PC-9 (cell line): Measurements from ENCODE around the gene RAB11A. TPM values are rescaled to one million over a fixed set of nuclear protein-coding genes. Genes with fewer than 3 reads are reported as not detected.

Experiments
- BruUV-seq: library from RNA; stranded (reverse); fragments of 400-500 nt; replicated peaks from 2 replicates; lab custom pipeline; 2021; lab: Mats Ljungman, UMichigan
- CTCF ChIA-PET: fragments of 300-600 bp; sonication (Branson Sonifier 250); formaldehyde crosslinking; loops from one replicate; lab custom pipeline; 2022; ENCODE audit warnings: antibody characterized with exemption; lab: Charles Lee
- POLR2A ChIA-PET: fragments of 300-600 bp; sonication (Branson Sonifier 250); formaldehyde crosslinking; loops from one replicate; lab custom pipeline; 2022; ENCODE audit warnings: antibody characterized with exemption; ENCODE audit not compliant: unreplicated experiment; lab: Charles Lee
- DNase-seq, 2 experiments: peaks; one replicate each; pipeline versions ENCODE4 v3.0.0 to v3.0.0-alpha.2; 2015 to 2022; ENCODE audit warnings: mixed read lengths in 1 of 2
- H2AFZ ChIP-seq: fragments of 200-600 bp; sonication (generic); 2 replicates; pipeline ENCODE4 v1.8.1; 2017; ENCODE audit warnings: antibody characterized with exemption
- H3F3A ChIP-seq: fragments of 200-600 bp; sonication (generic); 2 replicates; pipeline ENCODE4 v1.8.1; 2017; ENCODE audit warnings: antibody characterized with exemption, mild to moderate bottlenecking, low read depth; ENCODE audit not compliant: insufficient read depth
- H3K27ac ChIP-seq: fragments of 200-600 bp; sonication (generic); 2 replicates; pipeline ENCODE4 v1.6.1; 2016; ENCODE audit warnings: mixed run types
- H3K27me3 ChIP-seq: fragments of 200-600 bp; sonication (generic); 2 replicates; pipeline ENCODE4 v1.6.1; 2016; ENCODE audit warnings: low read depth, mixed run types; ENCODE audit not compliant: insufficient read depth
- H3K36me3 ChIP-seq: fragments of 200-600 bp; sonication (generic); 2 replicates; pipeline ENCODE4 v1.6.1; 2016; ENCODE audit warnings: low read depth, mixed run types
- H3K4me1 ChIP-seq: fragments of 200-600 bp; sonication (generic); replicated peaks from 2 replicates; pipeline ENCODE4 v1.6.1; 2016; ENCODE audit warnings: mixed run types; ENCODE audit not compliant: insufficient read depth
- H3K4me2 ChIP-seq: fragments of 200-600 bp; sonication (generic); 2 replicates; pipeline ENCODE4 v1.6.1; 2017; ENCODE audit warnings: mixed run types
- H3K4me3 ChIP-seq: fragments of 200-600 bp; sonication (generic); 2 replicates; pipeline ENCODE4 v1.6.1; 2016; ENCODE audit warnings: mixed run types
- H3K79me2 ChIP-seq: fragments of 200-600 bp; sonication (generic); 2 replicates; pipeline ENCODE4 v1.6.1; 2017; ENCODE audit warnings: low read depth, mixed run types
- H3K9me2 ChIP-seq: fragments of 200-600 bp; sonication (generic); 2 replicates; pipeline ENCODE4 v1.8.1; 2017; ENCODE audit warnings: mild to moderate bottlenecking; ENCODE audit not compliant: insufficient read depth
- H3K9me3 ChIP-seq: fragments of 200-600 bp; sonication (generic); 2 replicates; pipeline ENCODE4 v1.8.1; 2016; ENCODE audit warnings: low read depth; ENCODE audit not compliant: insufficient read depth
- H4K20me1 ChIP-seq: fragments of 200-600 bp; sonication (generic); 2 replicates; pipeline ENCODE4 v1.8.1; 2017; ENCODE audit not compliant: insufficient read depth
- EZH2 ChIP-seq: fragments of 200-600 bp; sonication (generic); IDR thresholded peaks from 2 replicates; pipeline ENCODE4 v1.8.0; 2017; ENCODE audit warnings: antibody characterized with exemption, low read depth
- intact Hi-C: fragments of 100-400 bp; cut with micrococcal nuclease; formaldehyde crosslinking; loops from one replicate; pipeline ENCODE4 v1.10.0; 2022; ENCODE audit not compliant: unreplicated experiment
- total RNA-seq: library from RNA; stranded (reverse); gene quantifications from 2 replicates; pipeline ENCODE4 v1.2.3, GENCODE V29; 2021
- TF ChIP-seq, protein P1 (sequence below): fragments of 200-600 bp; sonication (generic); conservative IDR thresholded peaks from 2 replicates; pipeline ENCODE4 v1.6.1; 2017; ENCODE audit warnings: mixed run types, antibody characterized with exemption, mild to moderate bottlenecking, moderate library complexity

The RAB11A gene
- total RNA-seq, 1 experiment from 2014 or later = 233 TPM

DNA sequence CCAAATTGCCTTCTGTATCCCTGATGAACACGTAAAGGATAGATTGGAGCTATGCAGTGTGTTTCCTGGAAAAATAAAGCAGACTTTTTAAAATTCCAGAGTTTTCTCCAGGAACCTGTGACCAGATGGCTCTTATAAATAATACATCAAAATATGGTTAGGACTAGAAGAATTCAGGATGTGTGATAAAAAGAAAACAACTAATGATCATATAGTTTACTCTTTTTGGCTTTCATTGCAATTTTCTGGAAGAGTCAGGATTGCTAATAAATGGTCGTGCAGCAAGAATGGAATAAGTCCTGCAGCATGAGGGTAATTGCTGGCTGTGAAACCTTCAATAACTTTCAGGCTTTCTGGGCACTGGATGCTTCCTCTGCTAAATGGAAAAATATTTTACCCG, 47.0 kb upstream of the RAB11A start:
- BruUV-seq = no TSS peak
- Histone ChIP-seq H3F3A (0 out of 2 replicates have a peak, but pooled peaks cover 5% of the 10 kb centered on the region), H3K4me3 (no peak overlapping the region), H4K20me1 (no peaks in the 10 kb centered on the region), H3K27me3 (no peaks in the 10 kb centered on the region), H3K36me3 (no peaks in the 10 kb centered on the region), H3K4me2 (no peak overlapping the region), H2AFZ (no peak overlapping the region), H3K79me2 (no peaks in the 10 kb centered on the region), H3K9me3 (no peaks in the 10 kb centered on the region), H3K4me1 (no peaks in the 10 kb centered on the region), H3K27ac (no peak overlapping the region), H3K9me2 (no peaks in the 10 kb centered on the region)
- intact Hi-C loops = no loop called here
- ChIA-PET CTCF (no interaction called here), POLR2A (no interaction called here)
- TF ChIP-seq EZH2 = no peak
- TF ChIP-seq, protein P1, sequence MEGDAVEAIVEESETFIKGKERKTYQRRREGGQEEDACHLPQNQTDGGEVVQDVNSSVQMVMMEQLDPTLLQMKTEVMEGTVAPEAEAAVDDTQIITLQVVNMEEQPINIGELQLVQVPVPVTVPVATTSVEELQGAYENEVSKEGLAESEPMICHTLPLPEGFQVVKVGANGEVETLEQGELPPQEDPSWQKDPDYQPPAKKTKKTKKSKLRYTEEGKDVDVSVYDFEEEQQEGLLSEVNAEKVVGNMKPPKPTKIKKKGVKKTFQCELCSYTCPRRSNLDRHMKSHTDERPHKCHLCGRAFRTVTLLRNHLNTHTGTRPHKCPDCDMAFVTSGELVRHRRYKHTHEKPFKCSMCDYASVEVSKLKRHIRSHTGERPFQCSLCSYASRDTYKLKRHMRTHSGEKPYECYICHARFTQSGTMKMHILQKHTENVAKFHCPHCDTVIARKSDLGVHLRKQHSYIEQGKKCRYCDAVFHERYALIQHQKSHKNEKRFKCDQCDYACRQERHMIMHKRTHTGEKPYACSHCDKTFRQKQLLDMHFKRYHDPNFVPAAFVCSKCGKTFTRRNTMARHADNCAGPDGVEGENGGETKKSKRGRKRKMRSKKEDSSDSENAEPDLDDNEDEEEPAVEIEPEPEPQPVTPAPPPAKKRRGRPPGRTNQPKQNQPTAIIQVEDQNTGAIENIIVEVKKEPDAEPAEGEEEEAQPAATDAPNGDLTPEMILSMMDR = no peak
- DNase-seq = no peak

DNA sequence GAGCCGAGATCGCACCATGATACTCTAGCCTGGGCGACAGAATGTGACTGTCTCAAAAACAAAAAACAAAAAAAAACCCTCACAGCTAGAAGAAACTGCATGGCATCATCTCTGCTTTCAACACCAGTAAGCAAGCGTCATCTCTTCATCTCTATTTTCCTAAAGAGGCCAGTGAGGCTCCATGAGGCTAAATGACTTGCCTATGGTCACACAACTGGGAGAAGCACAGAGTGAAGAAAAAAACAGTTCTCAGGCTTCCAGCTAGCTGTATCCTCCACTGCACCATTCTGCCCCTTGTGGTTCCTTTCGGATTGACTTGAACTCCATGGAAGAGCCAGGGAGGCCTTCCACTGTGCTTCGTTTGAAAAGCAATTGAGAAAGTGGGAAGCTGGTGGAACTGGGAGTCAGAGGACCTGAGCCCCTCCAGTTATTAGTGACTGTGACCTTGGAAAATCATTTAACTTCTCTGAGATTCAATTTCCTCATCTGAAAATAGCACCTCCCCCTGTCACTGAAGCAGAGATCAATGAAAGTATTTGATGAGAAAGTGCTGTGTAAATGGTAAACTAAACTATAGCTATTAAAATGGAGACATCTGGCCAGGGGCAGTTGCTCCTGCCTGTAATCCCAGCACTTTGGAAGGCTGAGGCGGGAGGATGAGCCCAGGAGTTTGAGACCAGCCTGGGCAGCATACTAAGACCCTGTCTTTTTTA, 45.1 kb upstream of the RAB11A start:
- Histone ChIP-seq H3K4me2 (no peak overlapping the region), H3K4me3 (no peak overlapping the region), H3K9me2 (no peaks in the 10 kb centered on the region), H3K27ac (no peak overlapping the region), H3F3A (0 out of 2 replicates have a peak, but pooled peaks cover 5% of the 10 kb centered on the region), H3K36me3 (no peaks in the 10 kb centered on the region), H3K4me1 (no peaks in the 10 kb centered on the region), H3K9me3 (no peaks in the 10 kb centered on the region), H3K79me2 (no peaks in the 10 kb centered on the region), H4K20me1 (no peaks in the 10 kb centered on the region), H2AFZ (no peak overlapping the region), H3K27me3 (no peaks in the 10 kb centered on the region)
- DNase-seq = peak; percentile 29 to 35
- POLR2A ChIA-PET = no interaction called here
- CTCF ChIA-PET = interaction anchor here (0.6 to 0.9 kb wide), 8 partner anchors 25 to 583 kb away, joined by 3 to 7 read pairs (median 4); no protein-coding TSS in a partner anchor
- TF ChIP-seq EZH2 = no peak
- TF ChIP-seq, protein P1 = peak; percentile 65
- BruUV-seq = no TSS peak
- intact Hi-C loops = no loop called here

DNA sequence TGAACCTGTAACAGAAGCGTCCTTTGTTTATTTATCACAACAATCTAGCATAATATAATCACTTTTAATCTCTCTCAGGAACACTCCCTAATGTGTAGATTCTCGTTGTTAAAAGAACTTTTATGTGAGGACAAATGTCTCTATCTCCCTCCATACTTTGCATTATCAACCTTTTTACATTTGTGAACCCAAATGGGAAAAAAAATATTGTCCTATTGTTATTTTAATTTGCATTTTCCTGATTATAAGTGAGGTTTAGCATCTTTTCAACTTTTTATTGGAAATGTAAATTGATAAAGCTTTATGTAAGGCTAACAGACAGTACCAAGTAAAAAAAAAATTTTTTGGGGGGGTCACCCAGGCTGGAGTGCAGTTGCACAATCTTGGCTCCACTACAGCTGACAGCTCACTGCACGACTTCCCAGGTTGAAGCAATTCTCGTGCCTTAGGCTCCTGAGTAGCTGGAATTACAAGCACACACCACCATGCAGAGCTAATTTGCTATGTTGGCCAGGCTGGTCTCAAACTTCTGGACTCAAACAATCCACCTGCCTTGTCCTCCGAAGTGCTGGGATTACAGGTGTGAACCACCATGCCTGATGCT, 44.2 kb upstream of the RAB11A start:
- Histone ChIP-seq H2AFZ (no peak overlapping the region), H3K27ac (no peak overlapping the region), H3K4me1 (no peaks in the 10 kb centered on the region), H3K9me3 (no peaks in the 10 kb centered on the region), H3K4me3 (no peak overlapping the region), H3K4me2 (no peak overlapping the region), H3K79me2 (no peaks in the 10 kb centered on the region), H3F3A (0 out of 2 replicates have a peak, but pooled peaks cover 5% of the 10 kb centered on the region), H4K20me1 (no peaks in the 10 kb centered on the region), H3K9me2 (no peaks in the 10 kb centered on the region), H3K27me3 (no peaks in the 10 kb centered on the region), H3K36me3 (no peaks in the 10 kb centered on the region)
- no TSS peak for BruUV-seq
- intact Hi-C loops = no loop called here
- ChIA-PET POLR2A (no interaction called here), CTCF (interaction anchor here (0.6 kb wide), 1 partner anchor 42 kb away, joined by 5 read pairs; no protein-coding TSS in a partner anchor)
- TF ChIP-seq EZH2 = no peak
- TF ChIP-seq, protein P1 = no peak
- DNase-seq = no peak
